Hepatic stellate cell (primary cell): ENCODE measurements around the gene LRRC36.
"Not testable (repeated sequence)": the region's sequence is repeated elsewhere in the genome, so short reads cannot be mapped to it uniquely, and the experiment has no call there.

Experiments used
- DNase-seq: peaks from one replicate; pipeline ENCODE4 v3.0.0; 2011; ENCODE audit warnings: low spot score

LRRC36 gene

GRCh38 chr16:67400901-67401300 is 74.3 kb downstream of the LRRC36 start:
- no peak for DNase-seq

GRCh38 chr16:67403976-67404555 is 77.5 kb downstream of the LRRC36 start:
- DNase-seq, result no peak

- no peak for DNase-seq
Observed at GRCh38 chr16:67404740-67405226, 78.2 kb downstream of the LRRC36 start.

GRCh38 chr16:67405336-67405735 is 78.7 kb downstream of the LRRC36 start:
- no peak for DNase-seq

GRCh38 chr16:67406111-67406971 is 79.7 kb downstream of the LRRC36 start:
- DNase-seq, result peak; percentile 95

GRCh38 chr16:67407176-67407787 is 80.7 kb downstream of the LRRC36 start:
- DNase-seq, result no peak

- DNase-seq, result no peak
Observed at GRCh38 chr16:67407788-67408452, 81.3 kb downstream of the LRRC36 start.

GRCh38 chr16:67409631-67410030 is 83.0 kb downstream of the LRRC36 start:
- no peak for DNase-seq

- DNase-seq, result no peak
Observed at GRCh38 chr16:67411339-67411738, 84.7 kb downstream of the LRRC36 start.

- DNase-seq, result no peak
Observed at GRCh38 chr16:67412294-67412693, 85.7 kb downstream of the LRRC36 start.

GRCh38 chr16:67413978-67414911 is 87.6 kb downstream of the LRRC36 start:
- DNase-seq, result no peak

GRCh38 chr16:67415421-67415820 is 88.8 kb downstream of the LRRC36 start:
- not testable (repeated sequence) for DNase-seq

GRCh38 chr16:67415872-67416793 is 89.5 kb downstream of the LRRC36 start, which contains the start of gene ZDHHC1:
TSS of gene ZDHHC1 (minus strand) at chr16:67416477. CDS start at chr16:67407775, 8,702 bp downstream.
- peak; percentile 86 for DNase-seq

GRCh38 chr16:67417333-67418061 is 90.9 kb downstream of the LRRC36 start:
- no peak for DNase-seq

- DNase-seq, result no peak
Observed at GRCh38 chr16:67419502-67419901, 92.9 kb downstream of the LRRC36 start.

- DNase-seq, result no peak
Observed at GRCh38 chr16:67419931-67420330, 93.3 kb downstream of the LRRC36 start.

GRCh38 chr16:67421030-67421429 is 94.4 kb downstream of the LRRC36 start:
- no peak for DNase-seq

- no peak for DNase-seq
Observed at GRCh38 chr16:67423015-67423414, 96.4 kb downstream of the LRRC36 start.

GRCh38 chr16:67423611-67424260 is 97.1 kb downstream of the LRRC36 start:
- no peak for DNase-seq
